Epithelial cell of proximal tubule (primary cell): ENCODE results near the gene ASIC1. TPM values are rescaled to one million over a fixed set of nuclear protein-coding genes. Genes with fewer than 3 reads are reported as not detected.
A peak's percentile ranks its signal among the peaks of the same experiment; 100 is the strongest.

Experiments
- DNase-seq: peaks from one replicate; pipeline ENCODE4 v3.0.0-alpha.2; 2011; ENCODE audit warnings: low read depth
- H3K4me3 ChIP-seq: 2 replicates; pipeline ENCODE4 v1.5.1; 2011; ENCODE audit warnings: low read depth, mild to moderate bottlenecking, low read length
- total RNA-seq: library from RNA; depleted of rRNA; stranded (reverse); fragments of >200 nt; gene quantifications from 2 replicates; pipeline ENCODE4 v1.2.3, GENCODE V29; 2015
- TF ChIP-seq, protein P1 (sequence below): conservative IDR thresholded peaks from 2 replicates; pipeline ENCODE4 v1.5.1; 2012; ENCODE audit warnings: low read depth, mild to moderate bottlenecking, low read length

ASIC1 gene
- total RNA-seq, 1 donor from 2014 or later: 4.0 TPM

DNA sequence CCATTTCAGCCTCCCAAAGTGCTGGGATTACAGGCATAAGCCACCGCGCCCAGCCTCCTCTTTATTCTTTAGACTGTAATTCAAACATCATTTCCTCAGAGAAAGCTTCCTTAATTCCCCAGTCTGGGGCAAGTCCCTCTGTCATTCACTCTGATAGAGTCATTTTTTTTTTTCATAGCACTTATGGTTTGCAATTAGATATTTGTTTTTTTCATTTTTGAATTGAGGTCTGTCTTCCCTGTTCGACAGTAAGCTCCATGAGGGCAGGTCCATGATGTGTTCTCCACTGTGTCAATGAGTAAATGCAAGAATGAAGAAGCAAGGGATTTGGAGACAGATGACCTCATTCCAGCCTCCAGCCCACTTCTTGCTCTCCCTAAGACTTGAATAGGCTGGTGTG, 12.1 kb downstream of the ASIC1 start:
- no peak for DNase-seq
- TF ChIP-seq, protein P1, sequence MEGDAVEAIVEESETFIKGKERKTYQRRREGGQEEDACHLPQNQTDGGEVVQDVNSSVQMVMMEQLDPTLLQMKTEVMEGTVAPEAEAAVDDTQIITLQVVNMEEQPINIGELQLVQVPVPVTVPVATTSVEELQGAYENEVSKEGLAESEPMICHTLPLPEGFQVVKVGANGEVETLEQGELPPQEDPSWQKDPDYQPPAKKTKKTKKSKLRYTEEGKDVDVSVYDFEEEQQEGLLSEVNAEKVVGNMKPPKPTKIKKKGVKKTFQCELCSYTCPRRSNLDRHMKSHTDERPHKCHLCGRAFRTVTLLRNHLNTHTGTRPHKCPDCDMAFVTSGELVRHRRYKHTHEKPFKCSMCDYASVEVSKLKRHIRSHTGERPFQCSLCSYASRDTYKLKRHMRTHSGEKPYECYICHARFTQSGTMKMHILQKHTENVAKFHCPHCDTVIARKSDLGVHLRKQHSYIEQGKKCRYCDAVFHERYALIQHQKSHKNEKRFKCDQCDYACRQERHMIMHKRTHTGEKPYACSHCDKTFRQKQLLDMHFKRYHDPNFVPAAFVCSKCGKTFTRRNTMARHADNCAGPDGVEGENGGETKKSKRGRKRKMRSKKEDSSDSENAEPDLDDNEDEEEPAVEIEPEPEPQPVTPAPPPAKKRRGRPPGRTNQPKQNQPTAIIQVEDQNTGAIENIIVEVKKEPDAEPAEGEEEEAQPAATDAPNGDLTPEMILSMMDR: no peak
- no peak overlapping the region for H3K4me3 ChIP-seq

DNA sequence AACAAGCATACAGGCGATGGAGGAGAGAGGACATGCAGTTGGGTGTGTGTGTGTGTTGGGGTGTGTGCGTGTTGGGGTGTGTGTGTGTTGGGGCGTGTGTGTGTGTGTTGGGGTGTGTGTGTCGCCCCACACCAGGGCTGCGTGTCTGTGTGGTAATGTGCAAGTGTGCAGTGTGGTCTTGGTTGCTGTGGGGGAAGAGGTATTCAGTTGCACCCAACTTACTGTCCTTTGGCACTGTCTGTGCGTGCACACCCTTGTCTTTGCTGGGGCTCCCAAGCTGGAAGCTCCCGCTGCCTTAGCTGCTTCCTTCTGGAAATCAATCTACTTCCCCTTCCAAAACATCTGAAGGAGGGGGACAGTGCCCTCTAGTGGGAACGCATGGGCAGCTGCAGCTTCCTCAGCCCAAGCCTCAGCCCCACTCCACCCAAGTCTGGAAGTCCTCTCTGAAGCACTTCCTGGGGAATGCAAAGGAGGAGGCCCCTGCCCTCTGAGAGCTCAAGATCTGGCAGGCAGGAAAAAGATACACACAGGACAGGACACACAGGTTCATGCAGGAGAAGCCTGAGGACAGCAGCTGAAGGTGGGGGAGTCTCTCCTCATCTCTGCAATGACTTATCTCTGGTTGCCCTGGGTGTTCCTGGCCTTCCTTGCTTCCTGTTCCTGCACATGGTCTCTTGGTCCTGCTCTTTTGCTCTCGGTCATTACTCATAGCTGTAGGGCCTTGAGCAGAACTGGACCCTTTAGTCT, 13.1 kb downstream of the ASIC1 start:
- TF ChIP-seq, protein P1: peak; percentile 96
- no peak for DNase-seq
- H3K4me3 ChIP-seq: no peak overlapping the region

DNA sequence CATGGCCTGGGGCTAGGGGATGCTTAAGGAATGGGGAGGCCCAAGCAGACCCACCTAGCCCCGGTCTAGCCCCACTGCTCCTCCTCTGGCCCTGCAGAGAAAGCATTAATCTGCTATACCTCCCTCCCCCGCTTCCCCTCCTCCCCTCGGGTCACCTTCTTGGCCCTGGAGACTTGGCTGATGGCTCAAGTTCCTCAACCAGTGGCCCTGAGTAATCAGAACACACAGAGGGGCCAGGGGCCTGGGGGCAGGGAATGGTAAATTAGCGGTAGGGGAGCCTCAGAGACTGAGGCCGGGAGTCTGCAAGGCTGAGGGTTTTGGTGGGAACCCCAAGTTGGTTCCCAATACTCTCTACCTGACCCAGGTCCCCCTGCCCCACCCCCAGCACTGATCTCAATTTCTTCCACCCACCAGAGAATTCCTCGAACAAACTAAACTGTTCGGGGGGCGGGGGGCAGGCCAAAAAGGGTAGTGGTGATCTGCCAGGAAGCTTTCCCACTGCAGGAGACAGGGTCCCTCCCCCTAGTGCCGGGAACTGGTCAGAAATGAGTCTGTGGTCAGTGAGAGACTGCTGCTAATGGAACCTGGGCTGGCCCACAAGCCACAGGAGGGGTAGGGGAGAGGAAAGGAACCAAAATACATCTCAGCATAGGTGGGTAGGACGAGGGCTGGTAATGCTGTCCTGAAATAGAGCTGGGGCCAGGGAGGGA, 15.0 kb downstream of the ASIC1 start:
- TF ChIP-seq, protein P1: no peak
- H3K4me3 ChIP-seq: no peak overlapping the region
- DNase-seq: no peak

DNA sequence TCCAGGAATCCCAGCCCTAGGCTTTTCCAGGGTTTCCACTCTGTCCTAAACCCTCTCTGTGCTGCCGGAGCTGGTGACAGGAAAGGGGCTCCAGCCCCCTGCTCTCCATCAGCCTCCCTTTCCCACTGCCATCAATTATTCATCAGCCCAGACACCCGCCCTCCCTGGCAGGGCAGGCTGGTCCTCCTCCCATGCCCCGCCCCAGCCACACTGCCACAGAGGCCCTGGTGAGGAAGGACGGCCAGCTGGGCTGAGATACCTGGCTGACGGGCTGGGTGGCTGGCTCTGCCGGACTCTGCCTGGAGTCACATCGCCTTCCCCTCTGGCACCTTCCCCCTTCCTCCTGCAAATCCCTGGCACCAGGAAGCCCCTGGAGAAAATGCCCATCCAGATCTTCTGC, 15.8 kb downstream of the ASIC1 start:
- DNase-seq: no peak
- no peak overlapping the region for H3K4me3 ChIP-seq
- TF ChIP-seq, protein P1: no peak

DNA sequence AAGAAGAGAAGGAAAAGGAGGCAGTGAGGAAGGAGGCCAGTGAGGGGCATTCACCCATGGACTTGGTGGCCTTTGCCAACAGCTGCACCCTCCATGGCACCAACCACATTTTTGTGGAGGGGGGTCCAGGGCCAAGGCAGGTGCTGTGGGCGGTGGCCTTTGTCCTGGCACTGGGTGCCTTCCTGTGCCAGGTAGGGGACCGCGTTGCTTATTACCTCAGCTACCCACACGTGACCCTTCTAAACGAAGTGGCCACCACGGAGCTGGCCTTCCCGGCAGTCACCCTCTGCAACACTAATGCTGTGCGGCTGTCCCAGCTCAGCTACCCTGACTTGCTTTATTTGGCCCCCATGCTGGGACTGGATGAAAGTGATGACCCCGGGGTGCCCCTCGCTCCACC, 16.3 kb downstream of the ASIC1 start:
- TF ChIP-seq, protein P1: no peak
- no peak for DNase-seq
- no peak overlapping the region for H3K4me3 ChIP-seq

DNA sequence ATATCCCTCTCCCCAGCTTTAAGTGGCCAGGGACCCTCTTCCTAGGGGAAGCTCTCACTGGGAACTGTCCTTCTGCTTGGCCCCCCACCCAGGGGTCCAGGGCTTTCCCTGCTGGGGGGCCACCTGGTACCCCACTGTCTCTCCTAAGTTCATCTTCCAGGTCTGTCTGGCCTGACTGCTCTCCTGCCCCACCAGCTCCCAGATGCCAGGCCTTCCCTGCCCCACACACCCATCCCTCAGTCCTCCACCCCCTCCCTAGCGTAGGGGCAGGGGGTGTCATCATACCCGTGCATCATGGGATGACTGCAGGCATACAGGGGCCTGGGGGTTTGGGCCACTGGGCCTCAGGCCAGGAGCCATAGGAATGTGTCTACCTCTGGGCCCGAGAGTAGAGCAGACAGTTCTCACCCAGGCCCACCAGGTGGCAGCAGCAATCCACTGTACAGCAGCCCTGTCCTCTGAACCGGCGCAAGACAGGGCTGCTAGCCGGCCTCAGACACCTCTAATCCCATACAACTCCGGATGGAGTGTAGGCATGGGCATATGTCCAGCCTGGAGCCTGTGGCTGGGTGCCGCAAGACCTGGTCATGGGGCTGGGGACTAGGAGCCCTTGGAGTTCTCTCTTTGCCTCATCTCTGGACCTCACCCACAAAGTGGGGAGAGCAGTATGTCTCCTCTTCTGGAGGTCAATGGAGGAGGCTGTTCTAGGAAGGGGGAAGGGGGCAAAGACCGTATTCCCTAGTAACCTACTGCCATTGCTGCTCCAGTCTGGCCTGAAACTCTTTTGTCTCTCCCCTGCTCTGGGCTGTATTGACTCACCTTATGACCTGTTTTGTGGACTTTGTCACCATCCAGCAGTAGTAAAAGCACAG, 17.8 kb downstream of the ASIC1 start:
- no peak for DNase-seq
- TF ChIP-seq, protein P1: peak; percentile 87
- H3K4me3 ChIP-seq: no peak overlapping the region
